Measurements from ENCODE around the gene ANO9.

Gene ANO9

DNA sequence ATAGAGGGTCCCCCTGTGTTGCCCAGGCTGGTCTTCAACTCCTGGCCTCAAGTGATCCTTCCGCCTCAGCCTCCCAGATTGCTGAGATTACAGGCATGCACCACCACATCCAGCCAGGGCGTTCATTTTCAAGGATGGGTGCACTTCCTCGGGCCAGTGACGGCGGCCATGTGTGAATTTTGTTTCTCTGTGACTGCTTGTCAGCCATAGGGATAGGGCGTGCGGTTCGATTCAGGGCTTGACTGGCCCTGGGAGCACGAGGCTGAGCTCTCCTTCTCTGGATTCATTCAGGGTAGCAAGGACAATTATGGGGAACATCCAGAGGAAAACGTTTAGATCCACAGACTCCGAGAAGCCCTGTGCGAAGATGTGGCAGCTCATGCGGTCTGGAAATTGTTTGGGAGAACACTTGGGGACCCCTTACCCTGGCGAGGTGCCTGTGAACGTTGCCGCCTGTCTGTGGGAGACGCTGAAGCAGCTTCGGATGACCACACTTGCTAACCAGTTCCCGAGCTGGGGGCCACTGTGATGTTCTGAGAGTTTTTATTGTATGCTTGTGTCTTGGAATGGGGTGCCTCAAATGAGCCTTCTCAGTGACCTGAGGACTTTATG, 11.2 kb upstream of the ANO9 start:
- no peak for DNase-seq (ENCODE audit: extremely low read depth, insufficient read length)
- no peak overlapping the region for H3K4me3 ChIP-seq (replicated peaks; ENCODE audit: low read depth, low read length)
- TF ChIP-seq, protein P1, sequence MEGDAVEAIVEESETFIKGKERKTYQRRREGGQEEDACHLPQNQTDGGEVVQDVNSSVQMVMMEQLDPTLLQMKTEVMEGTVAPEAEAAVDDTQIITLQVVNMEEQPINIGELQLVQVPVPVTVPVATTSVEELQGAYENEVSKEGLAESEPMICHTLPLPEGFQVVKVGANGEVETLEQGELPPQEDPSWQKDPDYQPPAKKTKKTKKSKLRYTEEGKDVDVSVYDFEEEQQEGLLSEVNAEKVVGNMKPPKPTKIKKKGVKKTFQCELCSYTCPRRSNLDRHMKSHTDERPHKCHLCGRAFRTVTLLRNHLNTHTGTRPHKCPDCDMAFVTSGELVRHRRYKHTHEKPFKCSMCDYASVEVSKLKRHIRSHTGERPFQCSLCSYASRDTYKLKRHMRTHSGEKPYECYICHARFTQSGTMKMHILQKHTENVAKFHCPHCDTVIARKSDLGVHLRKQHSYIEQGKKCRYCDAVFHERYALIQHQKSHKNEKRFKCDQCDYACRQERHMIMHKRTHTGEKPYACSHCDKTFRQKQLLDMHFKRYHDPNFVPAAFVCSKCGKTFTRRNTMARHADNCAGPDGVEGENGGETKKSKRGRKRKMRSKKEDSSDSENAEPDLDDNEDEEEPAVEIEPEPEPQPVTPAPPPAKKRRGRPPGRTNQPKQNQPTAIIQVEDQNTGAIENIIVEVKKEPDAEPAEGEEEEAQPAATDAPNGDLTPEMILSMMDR (IDR thresholded peaks at IDR 0.05; ENCODE audit: insufficient read depth, low read length, poor library complexity, severe bottlenecking) = no peak
- H3K36me3 ChIP-seq (ENCODE audit: control insufficient read depth, insufficient read depth, low read length) = peaks cover 8% of the 10 kb centered on the region
- no peaks in the 10 kb centered on the region for H3K27me3 ChIP-seq (replicated peaks; ENCODE audit: control insufficient read depth, insufficient read depth, low read length)

- Histone ChIP-seq H3K4me3 (replicated peaks; ENCODE audit: low read depth, low read length) (no peak overlapping the region), H3K36me3 (ENCODE audit: control insufficient read depth, insufficient read depth, low read length) (peaks cover 8% of the 10 kb centered on the region), H3K27me3 (replicated peaks; ENCODE audit: control insufficient read depth, insufficient read depth, low read length) (no peaks in the 10 kb centered on the region)
- TF ChIP-seq, protein P1 (IDR thresholded peaks at IDR 0.05; ENCODE audit: insufficient read depth, low read length, poor library complexity, severe bottlenecking) = no peak
- peak; percentile 9 for DNase-seq (ENCODE audit: extremely low read depth, insufficient read length)
Measured at GRCh38 chr11:452203-452744, 10.5 kb upstream of the ANO9 start.

DNA sequence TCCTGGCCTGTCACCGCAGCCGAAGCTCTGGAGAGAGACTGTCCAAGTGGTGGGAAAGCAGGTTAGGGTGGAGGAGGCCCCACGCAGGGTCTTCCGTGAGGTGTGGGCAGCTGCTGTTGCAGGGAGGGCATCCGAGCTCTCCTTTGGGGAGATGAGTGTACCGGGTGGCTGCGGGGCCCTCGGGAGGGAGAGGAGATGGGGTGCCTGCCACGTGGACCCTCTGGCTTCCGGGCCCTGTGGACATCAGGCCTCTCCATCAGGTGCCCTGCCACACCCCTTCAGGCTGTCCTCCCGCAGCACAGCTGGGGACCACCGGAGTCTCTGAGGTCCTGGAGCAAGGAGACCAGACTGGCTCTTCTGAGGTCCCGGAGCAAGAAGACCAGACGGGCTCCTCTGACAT, 9.9 kb upstream of the ANO9 start:
- no peak overlapping the region for H3K4me3 ChIP-seq (replicated peaks; ENCODE audit: low read depth, low read length)
- peak; percentile 14 for DNase-seq (ENCODE audit: extremely low read depth, insufficient read length)
- TF ChIP-seq, protein P1 (IDR thresholded peaks at IDR 0.05; ENCODE audit: insufficient read depth, low read length, poor library complexity, severe bottlenecking) = no peak
- peaks cover 8% of the 10 kb centered on the region for H3K36me3 ChIP-seq (ENCODE audit: control insufficient read depth, insufficient read depth, low read length)
- H3K27me3 ChIP-seq (replicated peaks; ENCODE audit: control insufficient read depth, insufficient read depth, low read length) = no peaks in the 10 kb centered on the region

- H3K27me3 ChIP-seq (replicated peaks; ENCODE audit: control insufficient read depth, insufficient read depth, low read length) = no peaks in the 10 kb centered on the region
- H3K36me3 ChIP-seq (ENCODE audit: control insufficient read depth, insufficient read depth, low read length) = peaks cover 8% of the 10 kb centered on the region
- peak; percentile 65 for DNase-seq (ENCODE audit: extremely low read depth, insufficient read length)
- TF ChIP-seq, protein P1 (IDR thresholded peaks at IDR 0.05; ENCODE audit: insufficient read depth, low read length, poor library complexity, severe bottlenecking) = peak; percentile 32
- peak overlapping the region; percentile 84 for H3K4me3 ChIP-seq (replicated peaks; ENCODE audit: low read depth, low read length)
Measured at GRCh38 chr11:450809-451451, 9.1 kb upstream of the ANO9 start.

GRCh38 chr11:449889-450808, 8.3 kb upstream of the ANO9 start, which contains the start of gene PTDSS2:
TSS of gene PTDSS2 (plus strand) at chr11:450279. CDS start at chr11:450456, 177 bp downstream.
- peaks cover 8% of the 10 kb centered on the region for H3K36me3 ChIP-seq (ENCODE audit: control insufficient read depth, insufficient read depth, low read length)
- peak; percentile 92 for DNase-seq (ENCODE audit: extremely low read depth, insufficient read length)
- TF ChIP-seq, protein P1 (IDR thresholded peaks at IDR 0.05; ENCODE audit: insufficient read depth, low read length, poor library complexity, severe bottlenecking) = no peak
- H3K4me3 ChIP-seq (replicated peaks; ENCODE audit: low read depth, low read length) = peak within 1 kb of the TSS; percentile 84
- H3K27me3 ChIP-seq (replicated peaks; ENCODE audit: control insufficient read depth, insufficient read depth, low read length) = no peaks in the 10 kb centered on the region

All from GM06990 (cell line).